CD14-positive monocyte (primary cell): Measurements from ENCODE around the gene TANGO2. TPM values are rescaled to one million over a fixed set of nuclear protein-coding genes. Genes with fewer than 3 reads are reported as not detected.

Experiments
- DNase-seq, 3 donors: peaks; one replicate each; pipeline ENCODE4 v3.0.0-alpha.2; 2011 to 2022
- H2AFZ ChIP-seq: 2 replicates; pipeline ENCODE4 v1.6.0; 2012; ENCODE audit warnings: mild to moderate bottlenecking, low read depth, low read length, inconsistent platforms; ENCODE audit not compliant: insufficient read depth, poor library complexity, severe bottlenecking
- H3K27ac ChIP-seq, 2 donors: 1 replicate in 1 of 2; 2 replicates in 1 of 2; pipeline ENCODE4 v1.5.1; 2012 to 2013; ENCODE audit warnings: low read length in 2 of 2, control low read depth in 1 of 2, inconsistent platforms in 1 of 2, low read depth in 1 of 2, mild to moderate bottlenecking in 1 of 2
- H3K27me3 ChIP-seq, 2 donors: one replicate each; pipeline versions ENCODE4 v1.6.0 to v1.6.1; 2011 to 2013; ENCODE audit warnings: low read length in 2 of 2; ENCODE audit not compliant: control insufficient read depth in 2 of 2, insufficient read depth in 2 of 2
- H3K36me3 ChIP-seq, 2 donors: replicated peaks in 1 of 2; 1 replicate in 1 of 2; 2 replicates in 1 of 2; pipeline versions ENCODE4 v1.5.1 to v1.6.1; 2012 to 2013; ENCODE audit warnings: low read length in 2 of 2, control low read depth in 1 of 2, inconsistent platforms in 1 of 2, mild to moderate bottlenecking in 1 of 2; ENCODE audit not compliant: insufficient read depth in 2 of 2, control insufficient read depth in 1 of 2
- H3K4me1 ChIP-seq, 2 donors: 1 replicate in 1 of 2; 2 replicates in 1 of 2; pipeline versions ENCODE4 v1.5.1 to v1.6.1; 2012 to 2013; ENCODE audit warnings: low read length in 2 of 2, control low read depth in 1 of 2, inconsistent platforms in 1 of 2, mild to moderate bottlenecking in 1 of 2, moderate library complexity in 1 of 2; ENCODE audit not compliant: insufficient read depth in 2 of 2, control insufficient read depth in 1 of 2
- H3K4me2 ChIP-seq: replicated peaks from 2 replicates; pipeline ENCODE3; 2012; ENCODE audit warnings: low read length, moderate library complexity, mild to moderate bottlenecking; ENCODE audit not compliant: poor library complexity, severe bottlenecking; ENCODE audit errors: extremely low read depth
- H3K4me3 ChIP-seq, 3 experiments: fragments of 200-600 bp in 1 of 3; sonication (generic) in 1 of 3; replicated peaks in 1 of 3; 1 replicate in 2 of 3; 2 replicates in 1 of 3; pipeline ENCODE4 v1.5.1; 2011 to 2013; ENCODE audit warnings: low read length in 3 of 3, mild to moderate bottlenecking in 3 of 3, control low read depth in 2 of 3, low read depth in 2 of 3, inconsistent platforms in 1 of 3, moderate library complexity in 1 of 3
- H3K79me2 ChIP-seq: 2 replicates; pipeline ENCODE4 v1.6.0; 2012; ENCODE audit warnings: mild to moderate bottlenecking, control low read depth, inconsistent platforms, low read length, moderate library complexity; ENCODE audit not compliant: insufficient read depth
- H3K9ac ChIP-seq: 2 replicates; pipeline ENCODE4 v1.6.0; 2017; ENCODE audit warnings: low read length, mild to moderate bottlenecking; ENCODE audit not compliant: insufficient read depth, poor library complexity, severe bottlenecking
- H3K9me3 ChIP-seq, 2 donors: replicated peaks in 1 of 2; 1 replicate in 1 of 2; 2 replicates in 1 of 2; pipeline versions ENCODE4 v1.5.1 to v1.6.1; 2012 to 2013; ENCODE audit warnings: low read length in 2 of 2, control low read depth in 1 of 2; ENCODE audit not compliant: control insufficient read depth in 1 of 2, insufficient read depth in 1 of 2
- H4K20me1 ChIP-seq: 2 replicates; pipeline ENCODE4 v1.6.0; 2012; ENCODE audit warnings: mild to moderate bottlenecking, low read length, control low read depth, moderate library complexity; ENCODE audit not compliant: insufficient read depth
- H3K27ac Mint-ChIP-seq, 7 donors: one replicate each; pipeline ENCODE4 v1.8.0; 2020; ENCODE audit warnings: mild to moderate bottlenecking in 7 of 7, mixed read lengths in 7 of 7, moderate library complexity in 6 of 7, inconsistent platforms in 2 of 7
- H3K27me3 Mint-ChIP-seq, 3 donors: one replicate each; pipeline ENCODE4 v1.8.0; 2021 to 2022; ENCODE audit warnings: low read depth in 3 of 3, mild to moderate bottlenecking in 3 of 3, mixed read lengths in 3 of 3, moderate library complexity in 3 of 3, inconsistent platforms in 1 of 3
- H3K36me3 Mint-ChIP-seq, 2 donors: one replicate each; pipeline ENCODE4 v1.8.0; 2020; ENCODE audit warnings: mixed read lengths in 2 of 2, inconsistent platforms in 1 of 2, mild to moderate bottlenecking in 1 of 2
- H3K4me1 Mint-ChIP-seq: one replicate; pipeline ENCODE4 v1.8.0; 2020; ENCODE audit warnings: mild to moderate bottlenecking, mixed read lengths
- H3K4me3 Mint-ChIP-seq, 2 donors: one replicate each; pipeline ENCODE4 v1.8.0; 2020; ENCODE audit warnings: mild to moderate bottlenecking in 2 of 2, mixed read lengths in 2 of 2, moderate library complexity in 1 of 2
- H3K9me3 Mint-ChIP-seq, 7 donors: one replicate each; pipeline ENCODE4 v1.8.0; 2020 to 2022; ENCODE audit warnings: mixed read lengths in 7 of 7, mild to moderate bottlenecking in 6 of 7, moderate library complexity in 6 of 7, inconsistent platforms in 2 of 7
- WGBS: methylation state at CpG from one replicate; pipeline ENCODE4 v1.1.5; 2013; ENCODE audit warnings: missing lambda C conversion rate; ENCODE audit not compliant: insufficient coverage; 5-methylcytosine and 5-hydroxymethylcytosine counted together
- intact Hi-C, 2 donors: fragments of 100-400 bp; cut with micrococcal nuclease; formaldehyde crosslinking; loops; one replicate each; pipeline versions ENCODE4 v1.15.0 to v1.15.1; 2023
- polyA plus RNA-seq, 3 donors: library from polyadenylated mRNA; depleted of rRNA in 1 of 3; unstranded in 2 of 3; stranded (reverse) in 1 of 3; fragments of 300-500 nt in 2 of 3; fragments of >200 nt in 1 of 3; fragmentation: Illumina TruSeq in 2 of 3; gene quantifications; 1 replicate in 2 of 3; 2 replicates in 1 of 3; pipeline ENCODE4 v1.2.3, GENCODE V29; 2012 to 2021
- TF ChIP-seq, protein P1 (sequence below): fragments of 200-600 bp; IDR thresholded peaks from one replicate; pipeline ENCODE4 v1.8.0; 2022; ENCODE audit warnings: antibody characterized with exemption, mild to moderate bottlenecking

The TANGO2 gene
- polyA plus RNA-seq, 3 donors: 56.4 to 94.9 (median 58.2) TPM

DNA sequence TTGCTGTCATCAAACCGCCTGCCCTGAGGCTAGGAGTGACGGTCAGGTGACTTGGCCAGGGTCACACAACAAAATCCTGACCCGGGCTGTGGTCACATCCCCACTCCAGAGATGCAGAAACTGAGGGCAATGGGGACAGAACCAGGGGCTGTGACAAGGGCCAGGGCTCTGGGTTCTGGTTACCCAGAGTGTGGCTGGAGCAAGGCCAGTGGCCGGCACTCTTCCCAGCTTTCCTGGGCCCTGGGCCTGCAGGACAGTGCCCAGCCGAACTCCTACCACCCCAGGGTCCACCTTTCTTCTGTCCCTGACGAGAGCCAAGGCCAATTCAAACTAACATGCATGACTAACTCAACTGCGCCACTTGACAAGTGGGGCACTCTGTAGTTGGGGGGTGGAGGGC, 40.1 kb upstream of the TANGO2 start:
- Histone ChIP-seq H3K79me2 (no peaks in the 10 kb centered on the region), H3K27ac (no peak overlapping the region), H3K27me3 (no peaks in the 10 kb centered on the region), H3K4me2 (no peak overlapping the region), H3K9ac (no peak overlapping the region), H3K4me3 (no peak overlapping the region), H4K20me1 (no peaks in the 10 kb centered on the region), H3K4me1 (no peaks in the 10 kb centered on the region), H3K9me3 (no peaks in the 10 kb centered on the region), H2AFZ (no peak overlapping the region), H3K36me3 (no peaks in the 10 kb centered on the region)
- Mint-ChIP-seq H3K9me3 (no peaks in the 10 kb centered on the region), H3K4me1 (no peaks in the 10 kb centered on the region), H3K36me3 (no peaks in the 10 kb centered on the region), H3K4me3 (no peak overlapping the region), H3K27me3 (peaks cover 5 to 10% (median 9%) of the 10 kb centered on the region in 3 donors), H3K27ac (no peak overlapping the region)
- TF ChIP-seq, protein P1, sequence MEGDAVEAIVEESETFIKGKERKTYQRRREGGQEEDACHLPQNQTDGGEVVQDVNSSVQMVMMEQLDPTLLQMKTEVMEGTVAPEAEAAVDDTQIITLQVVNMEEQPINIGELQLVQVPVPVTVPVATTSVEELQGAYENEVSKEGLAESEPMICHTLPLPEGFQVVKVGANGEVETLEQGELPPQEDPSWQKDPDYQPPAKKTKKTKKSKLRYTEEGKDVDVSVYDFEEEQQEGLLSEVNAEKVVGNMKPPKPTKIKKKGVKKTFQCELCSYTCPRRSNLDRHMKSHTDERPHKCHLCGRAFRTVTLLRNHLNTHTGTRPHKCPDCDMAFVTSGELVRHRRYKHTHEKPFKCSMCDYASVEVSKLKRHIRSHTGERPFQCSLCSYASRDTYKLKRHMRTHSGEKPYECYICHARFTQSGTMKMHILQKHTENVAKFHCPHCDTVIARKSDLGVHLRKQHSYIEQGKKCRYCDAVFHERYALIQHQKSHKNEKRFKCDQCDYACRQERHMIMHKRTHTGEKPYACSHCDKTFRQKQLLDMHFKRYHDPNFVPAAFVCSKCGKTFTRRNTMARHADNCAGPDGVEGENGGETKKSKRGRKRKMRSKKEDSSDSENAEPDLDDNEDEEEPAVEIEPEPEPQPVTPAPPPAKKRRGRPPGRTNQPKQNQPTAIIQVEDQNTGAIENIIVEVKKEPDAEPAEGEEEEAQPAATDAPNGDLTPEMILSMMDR: no peak
- no peak for DNase-seq
- WGBS: 92% methylated on average over 4 of the region's 7 CpGs
- intact Hi-C loops: no loop called here

DNA sequence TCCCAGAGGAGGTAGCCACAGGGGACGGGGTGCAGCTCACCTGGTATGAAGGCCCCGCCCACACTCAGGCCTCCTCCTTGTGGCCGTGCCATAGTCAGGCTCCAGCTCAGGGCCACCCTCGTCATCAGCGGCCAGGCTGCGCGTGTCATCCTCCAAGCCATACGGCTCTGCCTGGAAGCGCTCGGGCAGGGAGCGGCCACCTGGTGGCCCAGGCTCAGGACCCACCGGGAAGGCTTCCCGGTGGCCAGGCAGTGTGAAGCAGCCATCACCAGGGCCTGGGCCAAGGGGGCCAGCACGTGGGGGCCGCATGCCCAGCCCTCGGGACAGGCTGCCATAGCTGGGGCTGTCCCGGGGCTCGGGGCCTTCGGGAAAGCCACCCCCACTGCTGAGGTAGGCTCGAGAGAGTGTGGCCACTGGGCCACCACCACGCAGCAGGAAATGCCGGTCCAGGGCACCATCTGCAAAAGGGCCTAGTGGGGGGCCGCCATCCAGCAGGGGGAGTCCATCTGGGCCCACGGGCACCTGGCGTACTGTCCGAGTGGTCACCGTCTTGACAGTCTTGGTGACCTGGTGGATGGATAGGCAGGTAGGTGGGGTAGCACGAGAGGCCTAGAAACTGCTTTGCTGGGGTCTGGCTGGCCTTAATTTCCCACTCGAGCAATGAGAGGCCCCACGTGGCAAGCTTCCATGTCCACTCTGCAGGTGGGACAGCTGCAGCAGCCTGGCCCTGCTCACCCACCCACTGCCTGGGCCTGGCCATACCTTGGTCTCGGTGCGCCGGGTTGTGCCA, 39.5 kb upstream of the TANGO2 start:
- Histone ChIP-seq H3K4me3 (no peak overlapping the region), H3K79me2 (no peaks in the 10 kb centered on the region), H2AFZ (no peak overlapping the region), H3K27ac (no peak overlapping the region), H3K4me2 (no peak overlapping the region), H3K27me3 (peaks cover 0 to 5% of the 10 kb centered on the region in 2 donors), H3K4me1 (peaks cover 5% of the 10 kb centered on the region in 2 donors), H3K9me3 (no peaks in the 10 kb centered on the region), H3K36me3 (no peaks in the 10 kb centered on the region), H4K20me1 (no peaks in the 10 kb centered on the region), H3K9ac (no peak overlapping the region)
- TF ChIP-seq, protein P1: no peak
- WGBS: 94% methylated on average over 29 of the region's 33 CpGs
- intact Hi-C loops: no loop called here
- no peak for DNase-seq
- Mint-ChIP-seq H3K9me3 (no peaks in the 10 kb centered on the region), H3K36me3 (no peaks in the 10 kb centered on the region), H3K4me3 (no peak overlapping the region), H3K27me3 (peaks cover 9 to 11% (median 10%) of the 10 kb centered on the region in 3 donors), H3K27ac (no peak overlapping the region), H3K4me1 (peaks cover 3% of the 10 kb centered on the region)
